ENCODE data around the gene CBFB.

DNA sequence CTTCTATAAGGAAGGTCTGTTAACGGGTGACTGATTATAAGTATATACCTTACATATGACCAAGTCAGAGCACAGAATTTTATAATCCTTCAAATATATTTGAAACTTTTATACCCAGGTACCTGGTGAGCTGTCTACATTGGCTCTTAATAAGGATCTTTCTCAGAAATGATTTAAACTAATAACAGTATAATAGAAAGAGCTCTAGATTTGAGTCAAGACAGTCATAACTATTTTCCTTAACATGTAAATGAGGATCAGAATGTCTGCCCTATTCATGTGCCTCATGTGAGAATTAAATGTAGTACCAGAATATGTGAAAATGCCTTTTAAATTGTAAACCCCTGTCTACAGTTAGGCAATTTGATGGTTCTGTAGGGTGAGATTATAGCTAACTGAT is 14.5 kb downstream of the CBFB start:
- no peak for TF ChIP-seq POLR2A (IDR thresholded peaks at IDR 0.05)
- TF ChIP-seq, protein P1, sequence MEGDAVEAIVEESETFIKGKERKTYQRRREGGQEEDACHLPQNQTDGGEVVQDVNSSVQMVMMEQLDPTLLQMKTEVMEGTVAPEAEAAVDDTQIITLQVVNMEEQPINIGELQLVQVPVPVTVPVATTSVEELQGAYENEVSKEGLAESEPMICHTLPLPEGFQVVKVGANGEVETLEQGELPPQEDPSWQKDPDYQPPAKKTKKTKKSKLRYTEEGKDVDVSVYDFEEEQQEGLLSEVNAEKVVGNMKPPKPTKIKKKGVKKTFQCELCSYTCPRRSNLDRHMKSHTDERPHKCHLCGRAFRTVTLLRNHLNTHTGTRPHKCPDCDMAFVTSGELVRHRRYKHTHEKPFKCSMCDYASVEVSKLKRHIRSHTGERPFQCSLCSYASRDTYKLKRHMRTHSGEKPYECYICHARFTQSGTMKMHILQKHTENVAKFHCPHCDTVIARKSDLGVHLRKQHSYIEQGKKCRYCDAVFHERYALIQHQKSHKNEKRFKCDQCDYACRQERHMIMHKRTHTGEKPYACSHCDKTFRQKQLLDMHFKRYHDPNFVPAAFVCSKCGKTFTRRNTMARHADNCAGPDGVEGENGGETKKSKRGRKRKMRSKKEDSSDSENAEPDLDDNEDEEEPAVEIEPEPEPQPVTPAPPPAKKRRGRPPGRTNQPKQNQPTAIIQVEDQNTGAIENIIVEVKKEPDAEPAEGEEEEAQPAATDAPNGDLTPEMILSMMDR (IDR thresholded peaks at IDR 0.05 in 4 of 5, conservative IDR thresholded peaks at IDR 0.05 in 1 of 5), result no peak
